ENCODE results near the gene FLNC. TPM values are rescaled to one million over a fixed set of nuclear protein-coding genes. Genes with fewer than 3 reads are reported as not detected.

Gene FLNC
- total RNA-seq, 1 donor from 2014 or later: 11.7 TPM

DNA sequence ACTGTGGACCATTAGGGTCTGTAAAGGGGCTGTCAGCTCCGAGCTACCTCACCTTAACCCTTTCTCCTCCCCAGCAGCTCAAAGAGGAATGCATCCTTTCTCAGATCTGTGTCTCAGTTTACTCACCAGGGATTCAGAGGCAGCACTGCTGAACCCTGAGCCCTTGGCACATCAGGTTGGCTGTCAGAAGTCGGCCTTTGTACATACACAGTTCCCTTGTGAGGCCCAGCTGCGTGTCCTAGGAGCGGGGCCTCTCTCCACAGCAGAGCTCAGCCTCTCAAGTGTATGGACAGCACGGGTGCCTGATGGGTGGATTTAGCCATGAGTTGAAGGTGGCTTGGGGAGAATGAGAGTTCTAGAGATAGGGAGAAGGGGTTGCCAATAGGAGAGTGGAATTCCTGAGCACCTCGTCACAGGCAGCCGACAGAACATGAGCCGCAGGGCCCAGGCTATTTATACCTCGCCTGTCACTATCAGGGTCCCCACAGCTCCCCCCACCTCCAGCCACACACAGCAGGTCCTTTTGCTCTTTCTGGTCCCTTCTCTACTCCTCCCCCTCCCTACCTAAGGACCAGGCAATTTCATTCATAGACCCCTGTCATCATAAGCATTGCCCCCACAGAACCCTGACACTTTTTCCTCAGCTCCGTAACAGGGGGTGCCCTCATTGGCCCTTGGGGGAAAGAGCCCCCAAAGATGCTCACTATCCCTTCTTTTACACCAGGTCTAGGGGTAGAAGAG lies 2.1 kb upstream of the FLNC start:
- DNase-seq (no peak), ATAC-seq (no peak)
- intact Hi-C loops (cut with DNase I): no loop called here
- Histone ChIP-seq H3K27ac (no peak overlapping the region), H3K4me1 (peaks cover 37% of the 10 kb centered on the region), H3K9me3 (no peaks in the 10 kb centered on the region), H3K36me3 (no peaks in the 10 kb centered on the region), H3K4me3 (no peak overlapping the region), H3K27me3 (ENCODE audit: low read depth) (peaks cover 56% of the 10 kb centered on the region)
- TF ChIP-seq, protein P1, sequence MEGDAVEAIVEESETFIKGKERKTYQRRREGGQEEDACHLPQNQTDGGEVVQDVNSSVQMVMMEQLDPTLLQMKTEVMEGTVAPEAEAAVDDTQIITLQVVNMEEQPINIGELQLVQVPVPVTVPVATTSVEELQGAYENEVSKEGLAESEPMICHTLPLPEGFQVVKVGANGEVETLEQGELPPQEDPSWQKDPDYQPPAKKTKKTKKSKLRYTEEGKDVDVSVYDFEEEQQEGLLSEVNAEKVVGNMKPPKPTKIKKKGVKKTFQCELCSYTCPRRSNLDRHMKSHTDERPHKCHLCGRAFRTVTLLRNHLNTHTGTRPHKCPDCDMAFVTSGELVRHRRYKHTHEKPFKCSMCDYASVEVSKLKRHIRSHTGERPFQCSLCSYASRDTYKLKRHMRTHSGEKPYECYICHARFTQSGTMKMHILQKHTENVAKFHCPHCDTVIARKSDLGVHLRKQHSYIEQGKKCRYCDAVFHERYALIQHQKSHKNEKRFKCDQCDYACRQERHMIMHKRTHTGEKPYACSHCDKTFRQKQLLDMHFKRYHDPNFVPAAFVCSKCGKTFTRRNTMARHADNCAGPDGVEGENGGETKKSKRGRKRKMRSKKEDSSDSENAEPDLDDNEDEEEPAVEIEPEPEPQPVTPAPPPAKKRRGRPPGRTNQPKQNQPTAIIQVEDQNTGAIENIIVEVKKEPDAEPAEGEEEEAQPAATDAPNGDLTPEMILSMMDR (IDR thresholded peaks at IDR 0.05): no peak

DNA sequence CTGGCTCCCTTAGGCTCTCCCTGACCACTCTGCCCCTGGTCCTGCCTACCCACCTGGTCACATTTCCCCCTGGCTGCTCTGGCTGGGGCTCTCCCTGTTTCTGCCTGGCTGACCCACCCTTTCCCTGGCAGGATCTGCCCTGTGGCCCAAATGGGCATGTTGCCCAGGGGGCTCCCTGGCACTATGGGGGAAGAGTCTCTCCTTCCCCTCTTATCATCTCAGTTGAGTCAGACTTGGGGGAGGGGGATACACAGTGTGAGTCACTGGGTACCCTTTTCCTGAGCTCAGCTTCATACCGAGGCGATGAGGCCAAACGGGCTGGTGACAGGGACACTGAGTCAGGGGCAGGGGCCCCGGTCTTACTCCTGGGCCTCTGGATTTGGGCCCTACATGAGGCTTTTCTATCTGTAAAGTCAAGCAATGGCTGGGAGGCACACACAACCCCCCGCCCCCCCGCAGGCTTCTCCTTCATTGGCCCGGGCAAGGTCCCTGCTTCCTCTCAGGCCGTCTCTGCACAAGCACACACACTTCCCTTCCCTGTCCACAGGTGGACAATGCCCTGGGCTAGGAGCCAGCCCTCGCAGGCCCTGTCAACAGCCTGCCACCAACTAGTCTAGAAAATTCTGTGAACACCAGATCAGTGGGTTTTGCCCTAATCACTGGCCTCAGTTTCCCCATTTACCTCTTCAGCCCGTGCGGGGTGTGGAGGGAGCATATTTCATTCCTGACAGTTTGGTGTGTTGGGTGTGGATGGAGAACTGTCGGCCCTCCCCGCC lies 627 bp upstream of the FLNC start:
- peak overlapping the region; percentile 50 for H3K4me3 ChIP-seq
- TF ChIP-seq, protein P1 (IDR thresholded peaks at IDR 0.05): no peak
- DNase-seq: no peak
- peaks cover 57% of the 10 kb centered on the region for H3K27me3 ChIP-seq (ENCODE audit: low read depth)
- intact Hi-C loops (cut with DNase I): no loop called here
- H3K27ac ChIP-seq: no peak overlapping the region
- H3K36me3 ChIP-seq: no peaks in the 10 kb centered on the region
- H3K9me3 ChIP-seq: no peaks in the 10 kb centered on the region
- peaks cover 46% of the 10 kb centered on the region for H3K4me1 ChIP-seq
- no peak for ATAC-seq

DNA sequence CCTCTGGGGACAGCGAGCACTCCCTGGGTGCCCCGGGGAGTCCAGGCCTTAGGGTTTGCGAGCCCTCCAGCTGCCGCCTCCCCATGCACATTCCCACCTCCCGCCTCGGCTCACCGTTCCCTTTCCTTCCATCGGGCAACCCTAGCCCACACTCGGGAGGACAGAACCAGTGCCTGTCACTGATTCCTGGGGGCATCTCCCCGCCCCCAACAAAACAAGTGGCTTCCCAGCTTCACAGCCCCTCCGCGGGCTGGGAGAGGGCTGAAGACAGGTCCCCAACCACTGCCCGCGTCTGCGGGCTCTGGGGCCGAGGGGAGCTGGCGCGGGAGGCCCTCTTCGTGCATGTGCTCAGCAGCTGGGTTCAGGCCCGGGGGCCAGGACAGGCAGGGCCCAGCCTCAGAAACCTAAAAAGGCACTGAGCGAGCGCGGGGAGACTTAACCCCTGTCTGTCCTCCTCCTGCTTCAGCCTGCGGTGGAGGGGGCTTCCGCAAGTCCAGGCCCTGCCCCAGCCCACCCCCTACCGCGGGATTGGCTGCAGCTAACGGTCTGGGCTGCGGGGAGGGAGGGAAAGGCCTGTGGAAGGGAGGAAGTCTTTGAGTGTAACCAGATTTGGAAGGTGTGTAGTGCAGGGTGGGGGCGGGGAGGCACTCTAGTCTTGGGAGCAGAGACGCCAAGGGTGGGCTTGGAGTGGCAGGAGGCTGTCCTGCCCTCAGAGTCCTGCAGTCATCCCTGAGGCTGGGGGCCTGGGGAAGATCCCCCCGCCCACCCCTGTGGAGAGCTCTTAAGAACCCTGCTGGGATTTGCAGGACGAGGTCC lies 1.2 kb downstream of the FLNC start:
- peak; percentile 7 to 11 for ATAC-seq
- H3K27ac ChIP-seq: peak overlapping the region; percentile 19
- TF ChIP-seq, protein P1 (IDR thresholded peaks at IDR 0.05): no peak

DNA sequence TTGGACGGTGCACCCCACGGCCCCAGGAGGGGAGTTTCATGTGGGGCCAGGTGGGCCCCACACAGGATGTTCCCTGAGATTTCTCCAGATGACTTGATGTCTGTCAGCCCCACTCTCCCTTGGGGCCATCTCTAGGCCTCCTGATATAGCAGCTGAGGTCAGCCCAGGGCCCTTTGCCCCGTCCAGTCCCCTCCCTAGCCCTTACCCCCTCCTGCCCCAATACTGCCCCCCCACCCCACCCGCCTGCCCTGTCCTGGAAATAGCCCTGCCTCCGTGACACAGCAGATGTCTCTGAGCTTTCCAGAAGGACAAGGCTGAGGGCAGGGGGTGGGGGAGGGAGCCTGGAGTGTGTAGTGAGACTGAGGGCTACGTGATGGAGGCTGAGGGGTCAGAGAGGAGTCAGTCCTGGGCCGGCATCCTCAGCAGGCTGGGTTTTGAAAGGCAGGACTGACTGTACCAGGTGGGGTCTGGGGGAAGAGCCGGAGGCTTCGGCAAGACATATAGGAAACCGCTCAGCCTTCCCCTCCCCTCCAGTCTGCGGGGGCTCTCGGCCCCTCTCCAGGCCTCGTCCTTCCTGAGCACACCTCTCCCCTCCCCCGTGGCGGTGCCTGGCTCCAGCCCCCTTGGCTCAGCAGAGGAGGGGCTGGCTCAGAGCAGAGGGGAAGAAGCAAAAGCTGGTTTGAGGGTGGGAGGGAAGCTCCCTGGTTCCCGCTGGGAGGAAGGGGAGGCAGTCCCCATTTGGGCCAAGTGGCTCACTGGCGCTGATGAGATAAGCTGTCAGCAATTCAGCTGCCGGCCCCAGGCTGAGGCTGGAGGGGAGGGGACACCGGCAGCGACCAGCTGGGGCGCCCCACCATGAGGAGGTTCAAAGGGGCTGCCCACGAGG lies 2.0 kb downstream of the FLNC start:
- H3K36me3 ChIP-seq: no peaks in the 10 kb centered on the region
- DNase-seq (no peak), ATAC-seq (no peak)
- TF ChIP-seq, protein P1 (IDR thresholded peaks at IDR 0.05): no peak
- peak overlapping the region; percentile 46 for H3K27ac ChIP-seq
- no peaks in the 10 kb centered on the region for H3K9me3 ChIP-seq
- peaks cover 53% of the 10 kb centered on the region for H3K27me3 ChIP-seq (ENCODE audit: low read depth)
- H3K4me3 ChIP-seq: peak overlapping the region; percentile 50
- peaks cover 46% of the 10 kb centered on the region for H3K4me1 ChIP-seq
- intact Hi-C loops (cut with DNase I): no loop called here

More for the DNA sequence above, 1.2 kb downstream of the FLNC start:
- intact Hi-C loops (cut with DNase I): no loop called here
- Histone ChIP-seq H3K9me3 (no peaks in the 10 kb centered on the region), H3K4me3 (peak overlapping the region; percentile 50), H3K36me3 (no peaks in the 10 kb centered on the region), H3K4me1 (peaks cover 46% of the 10 kb centered on the region), H3K27me3 (ENCODE audit: low read depth) (peaks cover 57% of the 10 kb centered on the region)
- DNase-seq: no peak

DNA sequence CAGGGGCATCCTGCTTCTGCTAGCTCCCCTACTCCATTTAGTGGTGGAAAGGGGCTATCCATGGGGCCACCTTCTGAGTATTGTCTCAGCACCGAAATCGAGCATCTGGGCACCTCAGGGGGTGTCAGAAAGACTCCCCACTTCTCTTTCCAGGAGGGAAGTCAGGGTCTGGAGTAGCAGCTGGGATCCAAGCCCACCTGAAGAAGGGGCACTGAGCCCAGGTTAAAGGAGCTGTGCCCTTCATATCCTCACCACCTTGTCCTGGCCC lies 2.6 kb downstream of the FLNC start:
- DNase-seq (no peak), ATAC-seq (no peak)
- Histone ChIP-seq H3K27ac (peak overlapping the region; percentile 46), H3K9me3 (no peaks in the 10 kb centered on the region), H3K4me3 (peak overlapping the region; percentile 50), H3K36me3 (no peaks in the 10 kb centered on the region), H3K27me3 (ENCODE audit: low read depth) (peaks cover 49% of the 10 kb centered on the region), H3K4me1 (peaks cover 46% of the 10 kb centered on the region)
- intact Hi-C loops (cut with DNase I): no loop called here
- TF ChIP-seq, protein P1 (IDR thresholded peaks at IDR 0.05): no peak

Measured in lower lobe of right lung (tissue), 2 donors.